ENCODE data around the gene MTCL1.

DNA sequence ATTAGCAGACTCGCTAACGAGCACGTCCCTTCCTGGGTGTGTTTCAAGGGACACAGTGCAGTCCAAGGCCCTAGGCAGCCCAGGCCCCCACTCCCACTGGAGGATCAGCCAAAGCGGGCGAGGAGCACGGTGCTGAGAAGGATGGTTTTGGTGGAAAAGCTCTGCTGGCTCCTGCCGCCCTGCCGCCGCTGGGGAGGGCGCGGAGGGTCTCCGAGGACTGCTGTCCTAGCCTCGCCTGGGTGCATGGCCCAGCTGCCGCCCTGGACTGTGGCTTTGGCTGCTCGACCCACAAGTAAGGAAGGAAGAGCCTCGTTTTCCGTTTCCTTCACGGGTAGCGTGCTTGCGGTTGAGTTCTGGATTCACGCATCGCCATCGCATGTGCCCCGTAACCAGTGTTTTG, 79.9 kb downstream of the MTCL1 start:
- TF ChIP-seq SIN3A (IDR thresholded peaks at IDR 0.05; ENCODE audit: borderline replicate concordance, insufficient read depth, low read length) (no peak), FOXP2 (optimal IDR thresholded peaks at IDR 0.05; ENCODE audit: borderline replicate concordance, extremely low read depth, extremely low read length, insufficient read depth) (no peak), POLR2AphosphoS5 (IDR thresholded peaks at IDR 0.05; ENCODE audit: low read depth, low read length) (no peak), TAF1 (IDR thresholded peaks at IDR 0.05; ENCODE audit: borderline replicate concordance, insufficient read depth, low read length) (no peak)
- TF ChIP-seq, protein P1, sequence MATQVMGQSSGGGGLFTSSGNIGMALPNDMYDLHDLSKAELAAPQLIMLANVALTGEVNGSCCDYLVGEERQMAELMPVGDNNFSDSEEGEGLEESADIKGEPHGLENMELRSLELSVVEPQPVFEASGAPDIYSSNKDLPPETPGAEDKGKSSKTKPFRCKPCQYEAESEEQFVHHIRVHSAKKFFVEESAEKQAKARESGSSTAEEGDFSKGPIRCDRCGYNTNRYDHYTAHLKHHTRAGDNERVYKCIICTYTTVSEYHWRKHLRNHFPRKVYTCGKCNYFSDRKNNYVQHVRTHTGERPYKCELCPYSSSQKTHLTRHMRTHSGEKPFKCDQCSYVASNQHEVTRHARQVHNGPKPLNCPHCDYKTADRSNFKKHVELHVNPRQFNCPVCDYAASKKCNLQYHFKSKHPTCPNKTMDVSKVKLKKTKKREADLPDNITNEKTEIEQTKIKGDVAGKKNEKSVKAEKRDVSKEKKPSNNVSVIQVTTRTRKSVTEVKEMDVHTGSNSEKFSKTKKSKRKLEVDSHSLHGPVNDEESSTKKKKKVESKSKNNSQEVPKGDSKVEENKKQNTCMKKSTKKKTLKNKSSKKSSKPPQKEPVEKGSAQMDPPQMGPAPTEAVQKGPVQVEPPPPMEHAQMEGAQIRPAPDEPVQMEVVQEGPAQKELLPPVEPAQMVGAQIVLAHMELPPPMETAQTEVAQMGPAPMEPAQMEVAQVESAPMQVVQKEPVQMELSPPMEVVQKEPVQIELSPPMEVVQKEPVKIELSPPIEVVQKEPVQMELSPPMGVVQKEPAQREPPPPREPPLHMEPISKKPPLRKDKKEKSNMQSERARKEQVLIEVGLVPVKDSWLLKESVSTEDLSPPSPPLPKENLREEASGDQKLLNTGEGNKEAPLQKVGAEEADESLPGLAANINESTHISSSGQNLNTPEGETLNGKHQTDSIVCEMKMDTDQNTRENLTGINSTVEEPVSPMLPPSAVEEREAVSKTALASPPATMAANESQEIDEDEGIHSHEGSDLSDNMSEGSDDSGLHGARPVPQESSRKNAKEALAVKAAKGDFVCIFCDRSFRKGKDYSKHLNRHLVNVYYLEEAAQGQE (IDR thresholded peaks at IDR 0.05; ENCODE audit: insufficient read depth in 1 of 2, low read depth in 2 of 2, low read length in 2 of 2): no peak

Data from PFSK-1 (cell line).